Stimulated activated CD8-positive, alpha-beta memory T cell treated with anti-CD3 and anti-CD28 coated beads, Interleukin-2, amount 100 ng/mL, for 48 hours (primary cell): ENCODE results near the gene LCN6.
"Not testable (repeated sequence)": the region's sequence is repeated elsewhere in the genome, so short reads cannot be mapped to it uniquely, and the experiment has no call there.

Experiments
- DNase-seq, 2 donors: peaks; one replicate each; pipeline ENCODE4 v3.0.0-alpha.2; 2020; ENCODE audit warnings: low read depth in 2 of 2

Gene LCN6

GRCh38 chr9:136724772-136725171 is 23.6 kb downstream of the LCN6 start:
- DNase-seq: no peak

GRCh38 chr9:136723989-136724388 is 24.3 kb downstream of the LCN6 start:
- DNase-seq: no peak

GRCh38 chr9:136723362-136723976 is 24.9 kb downstream of the LCN6 start:
- DNase-seq: no peak

GRCh38 chr9:136722969-136723356 is 25.4 kb downstream of the LCN6 start:
- DNase-seq: no peak

- no peak for DNase-seq
These were observed 26.0 kb downstream of the LCN6 start for GRCh38 chr9:136722093-136722968.

GRCh38 chr9:136721339-136722092 is 26.8 kb downstream of the LCN6 start:
- DNase-seq: no peak

GRCh38 chr9:136720898-136721338 is 27.4 kb downstream of the LCN6 start:
- no peak for DNase-seq

GRCh38 chr9:136720251-136720897 is 28.0 kb downstream of the LCN6 start:
- no peak for DNase-seq

GRCh38 chr9:136719195-136719880 is 29.0 kb downstream of the LCN6 start:
- no peak for DNase-seq

- no peak for DNase-seq
These were observed 29.8 kb downstream of the LCN6 start for GRCh38 chr9:136718345-136719194.

GRCh38 chr9:136717399-136717798 is 30.9 kb downstream of the LCN6 start:
- DNase-seq: no peak

- DNase-seq: no peak
These were observed 33.4 kb downstream of the LCN6 start for GRCh38 chr9:136714893-136715274.

GRCh38 chr9:136714096-136714892 is 34.0 kb downstream of the LCN6 start:
- no peak for DNase-seq

- DNase-seq: no peak
These were observed 34.8 kb downstream of the LCN6 start for GRCh38 chr9:136713550-136713949.

- no peak for DNase-seq
These were observed 35.4 kb downstream of the LCN6 start for GRCh38 chr9:136712690-136713544.

GRCh38 chr9:136711751-136712689 is 36.3 kb downstream of the LCN6 start, which contains the start of gene DIPK1B:
DIPK1B (plus strand) TSS chr9:136712572; CDS start chr9:136712666, 94 bp downstream.
- DNase-seq: no peak

- not testable (repeated sequence) for DNase-seq
These were observed 37.1 kb downstream of the LCN6 start for GRCh38 chr9:136711219-136711648.
